H1 (cell line): ENCODE measurements around the gene HDAC3. TPM values are rescaled to one million over a fixed set of nuclear protein-coding genes. Genes with fewer than 3 reads are reported as not detected.
A peak's percentile ranks its signal among the peaks of the same experiment; 100 is the strongest.

Source experiments
- CTCF ChIA-PET: fragments of 300-600 bp; sonication (Branson Sonifier 250); formaldehyde crosslinking; loops from one replicate; lab custom pipeline; 2021; ENCODE audit not compliant: partially characterized antibody; lab: Charles Lee
- POLR2A ChIA-PET: fragments of 300-600 bp; sonication (Branson Sonifier 250); formaldehyde crosslinking; loops from one replicate; lab custom pipeline; 2021; ENCODE audit warnings: inconsistent platforms; ENCODE audit not compliant: partially characterized antibody; lab: Charles Lee
- DNase-seq, 2 experiments: peaks; one replicate each; pipeline versions ENCODE4 v3.0.0 to v3.0.0-alpha.2; 2010 to 2022; ENCODE audit warnings: low spot score in 2 of 2, low read depth in 1 of 2, mixed read lengths in 1 of 2
- FAIRE-seq: peaks from 2 replicates; lab custom pipeline; 2011; peaks lifted over from hg19 to GRCh38; lab: Jason Lieb, UNC
- H2AFZ ChIP-seq: 2 replicates; pipeline ENCODE4 v1.8.1; 2012; ENCODE audit warnings: low read length, inconsistent platforms
- H2AK5ac ChIP-seq: 2 replicates; pipeline ENCODE4 v1.6.1; 2013; ENCODE audit warnings: low read depth, low read length
- H2BK120ac ChIP-seq: replicated peaks from 2 replicates; pipeline ENCODE3; 2013; ENCODE audit warnings: low read depth, low read length, inconsistent platforms
- H2BK12ac ChIP-seq: 2 replicates; pipeline ENCODE4 v1.6.1; 2013; ENCODE audit warnings: low read depth, low read length
- H2BK15ac ChIP-seq: 2 replicates; pipeline ENCODE4 v1.6.1; 2013; ENCODE audit warnings: low read length
- H2BK20ac ChIP-seq: 2 replicates; pipeline ENCODE4 v1.6.1; 2013; ENCODE audit warnings: low read length
- H2BK5ac ChIP-seq: 2 replicates; pipeline ENCODE4 v1.6.1; 2013; ENCODE audit warnings: low read depth, low read length
- H3K14ac ChIP-seq: 2 replicates; pipeline ENCODE4 v1.6.1; 2013; ENCODE audit warnings: inconsistent platforms; ENCODE audit not compliant: insufficient read length
- H3K18ac ChIP-seq: 2 replicates; pipeline ENCODE4 v1.6.1; 2013; ENCODE audit warnings: low read length; ENCODE audit errors: extremely low read depth
- H3K23ac ChIP-seq: 2 replicates; pipeline ENCODE4 v1.6.1; 2013; ENCODE audit warnings: inconsistent platforms; ENCODE audit not compliant: insufficient read length
- H3K23me2 ChIP-seq: 2 replicates; pipeline ENCODE4 v1.6.1; 2013; ENCODE audit warnings: low read depth, low read length
- H3K27ac ChIP-seq: 2 replicates; pipeline ENCODE4 v1.6.1; 2011; ENCODE audit warnings: low read depth, low read length, inconsistent platforms
- H3K27me3 ChIP-seq, 4 experiments: replicated peaks in 1 of 4; 1 replicate in 1 of 4; 2 replicates in 3 of 4; pipeline versions ENCODE4 v1.6.1 to v1.8.1; 2011 to 2013; ENCODE audit warnings: low read length in 3 of 4, mild to moderate bottlenecking in 3 of 4, inconsistent platforms in 2 of 4, mixed read lengths in 2 of 4, moderate library complexity in 1 of 4; ENCODE audit not compliant: control insufficient read depth in 3 of 4, insufficient read depth in 3 of 4; ENCODE audit errors: extremely low read depth in 1 of 4
- H3K36me3 ChIP-seq, 4 experiments: 2 replicates each; pipeline versions ENCODE4 v1.6.1 to v1.8.1; 2011 to 2013; ENCODE audit warnings: mild to moderate bottlenecking in 4 of 4, low read length in 3 of 4, moderate library complexity in 2 of 4, control low read depth in 1 of 4, inconsistent platforms in 1 of 4; ENCODE audit not compliant: insufficient read depth in 4 of 4, control insufficient read depth in 2 of 4
- H3K4ac ChIP-seq: replicated peaks from 2 replicates; pipeline ENCODE3; 2013; ENCODE audit warnings: low read length, low read depth, mixed read lengths, inconsistent platforms; ENCODE audit not compliant: insufficient read length
- H3K4me1 ChIP-seq, 4 experiments: replicated peaks in 1 of 4; 1 replicate in 1 of 4; 2 replicates in 3 of 4; pipeline versions ENCODE4 v1.6.1 to v1.8.1; 2011 to 2013; ENCODE audit warnings: low read length in 3 of 4, inconsistent platforms in 2 of 4, mixed read lengths in 1 of 4; ENCODE audit not compliant: insufficient read depth in 4 of 4, control insufficient read depth in 3 of 4
- H3K4me2 ChIP-seq, 2 experiments: 2 replicates each; pipeline versions ENCODE4 v1.6.1 to v1.8.1; 2011 to 2013; ENCODE audit warnings: low read depth in 2 of 2, low read length in 2 of 2, control low read depth in 1 of 2, inconsistent platforms in 1 of 2, mild to moderate bottlenecking in 1 of 2; ENCODE audit not compliant: insufficient read depth in 1 of 2
- H3K4me3 ChIP-seq, 4 experiments: fragments of 200-600, 300-600 bp in 1 of 4; sonication (generic), shearing (Covaris generic), sonication (Bioruptor Twin) in 1 of 4; 2 replicates each; pipeline versions ENCODE4 v1.5.1 to v1.8.1; 2011 to 2016; ENCODE audit warnings: low read length in 4 of 4, low read depth in 3 of 4, control low read depth in 2 of 4, inconsistent platforms in 2 of 4, mild to moderate bottlenecking in 2 of 4, mixed read lengths in 1 of 4, moderate library complexity in 1 of 4; ENCODE audit not compliant: insufficient read depth in 2 of 4; ENCODE audit errors: extremely low read depth in 1 of 4
- H3K56ac ChIP-seq: replicated peaks from 2 replicates; pipeline ENCODE3; 2013; ENCODE audit warnings: low read depth, mild to moderate bottlenecking, mixed read lengths, low read length, inconsistent platforms; ENCODE audit not compliant: insufficient read length
- H3K79me1 ChIP-seq: 2 replicates; pipeline ENCODE4 v1.6.1; 2013; ENCODE audit warnings: low read depth, low read length, control low read depth
- H3K79me2 ChIP-seq, 2 experiments: 2 replicates each; pipeline versions ENCODE4 v1.6.1 to v1.8.1; 2012 to 2013; ENCODE audit warnings: low read length in 2 of 2, mild to moderate bottlenecking in 2 of 2, inconsistent platforms in 1 of 2; ENCODE audit not compliant: insufficient read depth in 2 of 2, control insufficient read depth in 1 of 2
- H3K9ac ChIP-seq, 4 experiments: replicated peaks in 1 of 4; 1 replicate in 1 of 4; 2 replicates in 3 of 4; pipeline versions ENCODE4 v1.6.1 to v1.8.1; 2011 to 2013; ENCODE audit warnings: low read depth in 3 of 4, low read length in 3 of 4, control low read depth in 2 of 4, mild to moderate bottlenecking in 2 of 4, moderate library complexity in 2 of 4, inconsistent platforms in 1 of 4; ENCODE audit errors: extremely low read depth in 1 of 4
- H3K9me3 ChIP-seq, 2 experiments: 2 replicates each; pipeline versions ENCODE4 v1.6.1 to v1.8.1; 2012 to 2013; ENCODE audit warnings: mild to moderate bottlenecking in 2 of 2, moderate library complexity in 2 of 2, control low read depth in 1 of 2, inconsistent platforms in 1 of 2, low read depth in 1 of 2, low read length in 1 of 2, mixed read lengths in 1 of 2; ENCODE audit not compliant: insufficient read depth in 2 of 2
- H4K20me1 ChIP-seq, 2 experiments: replicated peaks in 1 of 2; 2 replicates each; pipeline versions ENCODE3 to v1.8.1; 2011 to 2013; ENCODE audit warnings: inconsistent platforms in 2 of 2, low read length in 2 of 2, mild to moderate bottlenecking in 1 of 2; ENCODE audit not compliant: insufficient read depth in 2 of 2, control insufficient read depth in 1 of 2
- H4K5ac ChIP-seq: 2 replicates; pipeline ENCODE4 v1.6.1; 2013; ENCODE audit warnings: low read length, low read depth, mixed read lengths, inconsistent platforms; ENCODE audit not compliant: insufficient read length
- H4K8ac ChIP-seq: 2 replicates; pipeline ENCODE4 v1.8.0; 2013; ENCODE audit warnings: mild to moderate bottlenecking, moderate library complexity, low read length, inconsistent platforms; ENCODE audit not compliant: insufficient read depth; ENCODE audit errors: extremely low read depth
- H4K91ac ChIP-seq: replicated peaks from 2 replicates; pipeline ENCODE3; 2013; ENCODE audit warnings: low read length, mixed read lengths, inconsistent platforms; ENCODE audit not compliant: insufficient read length
- BRCA1 ChIP-seq: IDR thresholded peaks from 2 replicates; pipeline ENCODE4 v1.6.1; 2012; ENCODE audit warnings: low read depth, low read length, improper control_type of control experiment
- GTF2F1 ChIP-seq: IDR thresholded peaks from 2 replicates; pipeline ENCODE4 v1.6.1; 2012; ENCODE audit warnings: low read depth, low read length, improper control_type of control experiment, borderline replicate concordance
- SAP30 ChIP-seq: fragments of 300-600 bp; sonication (generic); IDR thresholded peaks from 2 replicates; pipeline ENCODE4 v1.7.1; 2012; ENCODE audit warnings: low read length, moderate library complexity, mild to moderate bottlenecking, inconsistent platforms; ENCODE audit not compliant: insufficient read depth, insufficient replicate concordance
- SP4 ChIP-seq: IDR thresholded peaks from 2 replicates; pipeline ENCODE4 v1.6.1; 2012; ENCODE audit warnings: low read length, inconsistent platforms
- SRF ChIP-seq: IDR thresholded peaks from 2 replicates; pipeline ENCODE4 v1.6.1; 2011; ENCODE audit warnings: mild to moderate bottlenecking, low read depth, low read length, moderate library complexity
- whole genome bisulfite sequencing, 2 experiments: shearing (Covaris generic) in 1 of 2; methylation state at CpG; one replicate each; pipeline versions ENCODE4 v1.1.6 to v1.1.7; 2013 to 2015; ENCODE audit warnings: low lambda C conversion rate in 2 of 2, mixed read lengths in 2 of 2, inconsistent platforms in 1 of 2, low coverage in 1 of 2, missing lambda C conversion rate in 1 of 2; ENCODE audit not compliant: insufficient replicate concordance in 2 of 2, insufficient coverage in 1 of 2, insufficient read length in 1 of 2; ENCODE audit errors: extremely low coverage in 1 of 2, missing lambda C conversion rate in 1 of 2; 5-methylcytosine and 5-hydroxymethylcytosine counted together
- polyA plus RNA-seq, 7 experiments: library from polyadenylated mRNA; depleted of rRNA in 3 of 7; stranded (reverse) in 5 of 7; unstranded in 2 of 7; fragments of >200 nt in 5 of 7; fragments of 200-250 nt in 2 of 7; gene quantifications; 1 replicate in 5 of 7; 2 replicates in 1 of 7; 4 replicates in 1 of 7; pipeline versions ENCODE4 v1.2.1 to v1.2.3, GENCODE V29; 2011 to 2013; ENCODE audit warnings: missing spikeins in 2 of 7, mixed read lengths in 2 of 7
- total RNA-seq: library from RNA; stranded (reverse); fragmentation: NEBNext Ultra II Directional; extraction: Animal tissue kit (Norgen Biotek cat#: 25700); gene quantifications from 2 replicates; pipeline ENCODE4 v1.2.1, GENCODE V29; 2021

HDAC3 gene
- total and polyA plus RNA-seq, 2 of the 8 experiments (the other 6 are each of a cell fraction or from before 2014, with no cell fraction given), result 99.0 to 120 TPM

DNA sequence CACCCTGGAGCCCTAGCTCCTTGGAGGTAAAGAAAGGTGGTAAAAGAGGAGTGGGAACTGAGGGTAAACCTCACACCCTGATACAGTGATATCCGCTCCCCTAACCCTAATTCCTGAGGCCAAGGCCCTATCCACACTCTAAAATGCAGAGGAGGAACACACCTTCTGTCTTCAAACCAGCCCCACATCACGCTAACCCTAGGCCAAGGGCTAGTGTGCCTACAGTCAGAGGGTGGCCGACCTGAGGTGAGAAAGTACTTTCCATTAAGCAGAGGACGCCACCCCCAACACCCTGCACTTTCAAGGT, 590 bp downstream of the HDAC3 start:
- Histone ChIP-seq H3K79me1 (peaks cover 12% of the 10 kb centered on the region), H3K18ac (peak overlapping the region; percentile 34; the same call in 1 of the 2 replicates), H2BK120ac (no peak overlapping the region), H3K79me2 (peaks cover 10 to 42% of the 10 kb centered on the region in 2 experiments), H3K23me2 (peaks cover 14% of the 10 kb centered on the region), H3K56ac (no peak overlapping the region), H3K14ac (no peak overlapping the region), H3K27ac (peak overlapping the region; percentile 86), H3K23ac (no peak overlapping the region), H2AK5ac (no peak overlapping the region), H2BK20ac (no peak overlapping the region), H3K27me3 (peaks cover 0 to 4% (median 0%) of the 10 kb centered on the region in 4 experiments; a peak in 1 of 7 replicates), H3K4me3 (peak overlapping the region; percentile 84 to 99 (median 98)), H4K5ac (no peak overlapping the region), H4K8ac (no peak overlapping the region), H3K9me3 (no peaks in the 10 kb centered on the region), H2BK15ac (no peak overlapping the region), H2BK5ac (peak overlapping the region; percentile 88; the same call in 1 of the 2 replicates), H3K9ac (peak overlapping the region in 3 of 4 experiments; percentile 49 to 88 (median 85); a peak in 5 of 7 replicates), H4K91ac (no peak overlapping the region), H3K4ac (no peak overlapping the region), H2BK12ac (peak overlapping the region; percentile 61; the same call in 1 of the 2 replicates), H3K4me2 (peak overlapping the region; percentile 90 to 97), H3K36me3 (peaks cover 0 to 14% (median under 1%) of the 10 kb centered on the region in 4 experiments; a peak in 2 of 8 replicates), H4K20me1 (peaks cover 4 to 13% of the 10 kb centered on the region in 2 experiments), H3K4me1 (peaks cover 0 to 5% (median 3%) of the 10 kb centered on the region in 4 experiments; a peak in 5 of 7 replicates), H2AFZ (no peak overlapping the region)
- 15% methylated on average over 4 of the region's 4 CpGs; no CpG with 5 or more reads in 1 of the 2 experiments for WGBS, 2 experiments
- TF ChIP-seq SAP30 (no peak), GTF2F1 (no peak), BRCA1 (no peak), SP4 (no peak), SRF (no peak)
- POLR2A ChIA-PET, result interaction anchor here (0.6 to 6.8 kb wide), 11 partner anchors 9 to 309 kb away, joined by 3 to 96 read pairs (median 4); partner anchors contain the start of genes DIAPH1 and FCHSD1
- FAIRE-seq, result no peak
- CTCF ChIA-PET, result interaction anchor here (0.7 to 10.3 kb wide), 11 partner anchors 9 to 333 kb away, joined by 3 to 117 read pairs (median 3); partner anchors contain the start of genes DIAPH1, FCHSD1 and RNF14
- no peak for DNase-seq
